ENCODE data around the gene PIGZ. TPM values are rescaled to one million over a fixed set of nuclear protein-coding genes. Genes with fewer than 3 reads are reported as not detected.

PIGZ gene
- total RNA-seq, 1 experiment from 2014 or later: 0.15 TPM

DNA sequence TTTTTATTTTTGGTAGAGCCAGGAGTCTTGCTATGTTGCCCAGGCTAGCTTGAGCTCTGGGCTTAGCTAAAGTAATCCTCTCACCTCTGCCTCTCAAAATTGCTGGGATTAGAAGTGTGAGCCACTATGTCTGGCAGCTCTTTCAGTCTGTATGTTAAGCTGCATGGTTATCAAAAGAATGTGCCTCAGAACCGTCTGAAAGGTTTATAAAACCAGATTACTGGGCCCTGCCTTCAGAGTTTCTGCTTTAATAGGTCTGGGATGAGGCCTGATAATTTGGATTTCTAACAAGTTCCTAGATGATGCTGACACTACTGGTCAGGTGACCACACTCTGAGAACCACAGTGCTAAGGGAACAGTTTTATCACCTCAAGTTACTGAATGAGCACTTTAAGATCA is 66.3 kb downstream of the PIGZ start:
- no peaks in the 10 kb centered on the region for H3K23me2 ChIP-seq (ENCODE audit: insufficient read length, low read depth, low read length, poor library complexity, severe bottlenecking)
- no peak overlapping the region for H3K27ac ChIP-seq (ENCODE audit: insufficient read length, low read depth, low read length)
- no peak overlapping the region for H2BK120ac ChIP-seq (ENCODE audit: low read depth, low read length, poor library complexity, severe bottlenecking)
- no peak overlapping the region for H4K8ac ChIP-seq (replicated peaks; ENCODE audit: insufficient read length, low read depth, low read length)
- H3K79me2 ChIP-seq (ENCODE audit: insufficient read depth, low read length): no peaks in the 10 kb centered on the region
- no peak overlapping the region for H4K5ac ChIP-seq (ENCODE audit: insufficient read length, low read depth, low read length)
- no peak overlapping the region for H2BK12ac ChIP-seq (ENCODE audit: insufficient read length, low read depth, low read length)
- H2BK5ac ChIP-seq (ENCODE audit: insufficient read length, low read length): no peak overlapping the region
- H3K14ac ChIP-seq (ENCODE audit: insufficient read depth, low read length): no peak overlapping the region
- Mint-ChIP-seq H3K4me1 (no peaks in the 10 kb centered on the region), H3K4me3 (no peak overlapping the region), H3K27me3 (ENCODE audit: low read depth) (no peaks in the 10 kb centered on the region), H3K36me3 (ENCODE audit: insufficient read depth in 1 of 3, low read depth in 3 of 3) (peaks cover 21 to 57% (median 48%) of the 10 kb centered on the region in 3 experiments; a peak in 6 of 7 replicates), H3K27ac (no peak overlapping the region), H3K9me3 (no peaks in the 10 kb centered on the region)
- no peak overlapping the region for H3K9ac ChIP-seq (ENCODE audit: extremely low read depth, insufficient read length, low read length)
- TF ChIP-seq, protein P1, sequence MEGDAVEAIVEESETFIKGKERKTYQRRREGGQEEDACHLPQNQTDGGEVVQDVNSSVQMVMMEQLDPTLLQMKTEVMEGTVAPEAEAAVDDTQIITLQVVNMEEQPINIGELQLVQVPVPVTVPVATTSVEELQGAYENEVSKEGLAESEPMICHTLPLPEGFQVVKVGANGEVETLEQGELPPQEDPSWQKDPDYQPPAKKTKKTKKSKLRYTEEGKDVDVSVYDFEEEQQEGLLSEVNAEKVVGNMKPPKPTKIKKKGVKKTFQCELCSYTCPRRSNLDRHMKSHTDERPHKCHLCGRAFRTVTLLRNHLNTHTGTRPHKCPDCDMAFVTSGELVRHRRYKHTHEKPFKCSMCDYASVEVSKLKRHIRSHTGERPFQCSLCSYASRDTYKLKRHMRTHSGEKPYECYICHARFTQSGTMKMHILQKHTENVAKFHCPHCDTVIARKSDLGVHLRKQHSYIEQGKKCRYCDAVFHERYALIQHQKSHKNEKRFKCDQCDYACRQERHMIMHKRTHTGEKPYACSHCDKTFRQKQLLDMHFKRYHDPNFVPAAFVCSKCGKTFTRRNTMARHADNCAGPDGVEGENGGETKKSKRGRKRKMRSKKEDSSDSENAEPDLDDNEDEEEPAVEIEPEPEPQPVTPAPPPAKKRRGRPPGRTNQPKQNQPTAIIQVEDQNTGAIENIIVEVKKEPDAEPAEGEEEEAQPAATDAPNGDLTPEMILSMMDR (conservative IDR thresholded peaks at IDR 0.05): no peak
- H2BK15ac ChIP-seq (ENCODE audit: low read depth, low read length): no peak overlapping the region
- H3K4me1 ChIP-seq (ENCODE audit: insufficient read depth, low read length): no peaks in the 10 kb centered on the region
- H2AK5ac ChIP-seq (ENCODE audit: insufficient read length, low read length): no peak overlapping the region
- H3K4ac ChIP-seq (ENCODE audit: low read depth, low read length): no peak overlapping the region
- H3K27me3 ChIP-seq (ENCODE audit: insufficient read depth, low read length): no peaks in the 10 kb centered on the region
- H2BK20ac ChIP-seq (ENCODE audit: low read depth, low read length, poor library complexity, severe bottlenecking): no peak overlapping the region
- no peaks in the 10 kb centered on the region for H4K20me1 ChIP-seq (ENCODE audit: control insufficient read depth, insufficient read depth, insufficient read length)
- H3K18ac ChIP-seq (ENCODE audit: insufficient read length, low read depth, low read length): no peak overlapping the region
- no peak overlapping the region for H3K4me2 ChIP-seq (ENCODE audit: insufficient read depth, insufficient read length, low read length)
- no peak overlapping the region for H3T11ph ChIP-seq (ENCODE audit: low read length)
- no peak overlapping the region for H3K56ac ChIP-seq (ENCODE audit: insufficient read length, low read depth, low read length)
- WGBS (ENCODE audit: extremely low coverage, insufficient read length, low lambda C conversion rate): no CpG with 5 or more reads among the region's 1 CpG
- no peak overlapping the region for H3K23ac ChIP-seq (ENCODE audit: insufficient read length, low read depth, low read length)
- H2AFZ ChIP-seq (ENCODE audit: low read length): no peak overlapping the region
- no peak overlapping the region for H4K91ac ChIP-seq (ENCODE audit: insufficient read length, low read depth, low read length)
- H3K9me3 ChIP-seq (ENCODE audit: control insufficient read depth, low read depth, low read length): no peaks in the 10 kb centered on the region
- H3K79me1 ChIP-seq (ENCODE audit: insufficient read depth, low read depth, low read length, poor library complexity, severe bottlenecking): no peaks in the 10 kb centered on the region
- no peak for DNase-seq
